ENCODE data around the gene ABCA3. TPM values are rescaled to one million over a fixed set of nuclear protein-coding genes. Genes with fewer than 3 reads are reported as not detected.

The ABCA3 gene
- total RNA-seq, 2 experiments from 2014 or later, result 2.9 to 3.6 TPM

DNA sequence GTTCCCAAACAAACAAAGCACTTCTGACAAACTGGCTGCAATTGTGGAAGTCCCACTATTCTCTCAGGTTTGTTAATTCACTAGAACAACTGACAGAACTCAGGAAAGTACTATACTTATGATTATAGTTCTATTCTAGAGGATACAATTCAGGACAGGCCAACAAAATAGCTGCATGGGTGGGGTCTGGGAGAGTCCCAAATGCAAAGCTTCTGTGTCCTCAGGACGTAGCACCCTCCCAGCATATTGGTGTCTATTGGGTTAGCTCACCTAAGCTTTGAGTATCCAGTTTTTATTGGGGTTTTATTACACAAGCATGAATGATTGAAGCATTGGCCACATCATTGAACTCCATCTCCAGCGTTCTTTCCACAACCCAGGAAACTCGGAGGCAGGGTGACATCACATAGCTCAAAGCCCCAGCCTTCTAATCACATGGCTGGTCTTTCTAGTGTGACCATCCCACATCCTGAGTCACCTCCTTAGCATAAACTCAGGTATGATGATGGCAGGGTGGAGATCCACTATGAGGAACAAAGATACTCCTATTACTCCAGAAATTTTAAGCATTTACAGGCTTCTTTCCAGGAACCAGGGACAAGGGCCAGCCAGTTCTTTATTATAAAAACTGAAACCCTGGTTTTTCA, 44.8 kb upstream of the ABCA3 start:
- intact Hi-C loops (cut with micrococcal nuclease), result no loop called here
- CTCF ChIA-PET, result interaction anchor here (1.7 kb wide), 1 partner anchor 45 kb away, joined by 4 read pairs; the partner anchor contains the start of gene ABCA3
- DNase-seq, result no peak

DNA sequence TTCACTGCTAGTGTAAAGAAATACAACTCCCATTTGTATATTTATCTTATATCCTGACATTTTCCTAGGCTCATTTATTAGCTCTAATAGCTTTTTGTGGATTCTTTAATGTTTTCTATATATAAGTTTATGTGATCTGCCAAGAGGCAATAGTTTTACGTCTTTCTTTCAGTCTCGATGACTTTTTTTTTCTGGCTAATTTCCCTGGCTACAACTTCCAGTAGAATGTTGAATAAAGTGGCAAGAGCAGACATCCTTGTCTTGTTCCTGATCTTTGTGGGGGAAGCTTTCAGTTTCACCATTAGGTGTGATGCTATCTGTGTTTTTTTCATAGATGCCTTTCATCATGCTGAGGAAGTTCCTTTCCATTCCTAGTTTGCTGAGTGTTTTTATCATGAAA, 43.9 kb upstream of the ABCA3 start:
- CTCF ChIA-PET, result interaction anchor here (1.7 kb wide), 1 partner anchor 44 kb away, joined by 4 read pairs; the partner anchor contains the start of gene ABCA3
- intact Hi-C loops (cut with micrococcal nuclease), result no loop called here
- TF ChIP-seq, protein P1, sequence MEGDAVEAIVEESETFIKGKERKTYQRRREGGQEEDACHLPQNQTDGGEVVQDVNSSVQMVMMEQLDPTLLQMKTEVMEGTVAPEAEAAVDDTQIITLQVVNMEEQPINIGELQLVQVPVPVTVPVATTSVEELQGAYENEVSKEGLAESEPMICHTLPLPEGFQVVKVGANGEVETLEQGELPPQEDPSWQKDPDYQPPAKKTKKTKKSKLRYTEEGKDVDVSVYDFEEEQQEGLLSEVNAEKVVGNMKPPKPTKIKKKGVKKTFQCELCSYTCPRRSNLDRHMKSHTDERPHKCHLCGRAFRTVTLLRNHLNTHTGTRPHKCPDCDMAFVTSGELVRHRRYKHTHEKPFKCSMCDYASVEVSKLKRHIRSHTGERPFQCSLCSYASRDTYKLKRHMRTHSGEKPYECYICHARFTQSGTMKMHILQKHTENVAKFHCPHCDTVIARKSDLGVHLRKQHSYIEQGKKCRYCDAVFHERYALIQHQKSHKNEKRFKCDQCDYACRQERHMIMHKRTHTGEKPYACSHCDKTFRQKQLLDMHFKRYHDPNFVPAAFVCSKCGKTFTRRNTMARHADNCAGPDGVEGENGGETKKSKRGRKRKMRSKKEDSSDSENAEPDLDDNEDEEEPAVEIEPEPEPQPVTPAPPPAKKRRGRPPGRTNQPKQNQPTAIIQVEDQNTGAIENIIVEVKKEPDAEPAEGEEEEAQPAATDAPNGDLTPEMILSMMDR (IDR thresholded peaks at IDR 0.05), result no peak
- H3K36me3 Mint-ChIP-seq (ENCODE audit: low read depth), result no peaks in the 10 kb centered on the region
- H3K4me1 Mint-ChIP-seq (ENCODE audit: low read depth), result no peaks in the 10 kb centered on the region
- no peak overlapping the region for H3K27ac Mint-ChIP-seq
- POLR2A ChIA-PET, result no interaction called here
- peaks cover 8% of the 10 kb centered on the region for H3K9me3 Mint-ChIP-seq
- no peak for ATAC-seq
- no peak overlapping the region for H3K4me3 Mint-ChIP-seq
- DNase-seq, result no peak
- peaks cover 3% of the 10 kb centered on the region for H3K27me3 Mint-ChIP-seq

More for the DNA sequence above, 44.8 kb upstream of the ABCA3 start:
- no peak overlapping the region for H3K4me3 Mint-ChIP-seq
- no peak for ATAC-seq
- POLR2A ChIA-PET, result no interaction called here
- H3K27me3 Mint-ChIP-seq, result peaks cover 3% of the 10 kb centered on the region
- TF ChIP-seq, protein P1 (IDR thresholded peaks at IDR 0.05), result no peak
- H3K9me3 Mint-ChIP-seq, result peaks cover 8% of the 10 kb centered on the region
- H3K27ac Mint-ChIP-seq, result no peak overlapping the region
- H3K36me3 Mint-ChIP-seq (ENCODE audit: low read depth), result no peaks in the 10 kb centered on the region
- H3K4me1 Mint-ChIP-seq (ENCODE audit: low read depth), result no peaks in the 10 kb centered on the region

DNA sequence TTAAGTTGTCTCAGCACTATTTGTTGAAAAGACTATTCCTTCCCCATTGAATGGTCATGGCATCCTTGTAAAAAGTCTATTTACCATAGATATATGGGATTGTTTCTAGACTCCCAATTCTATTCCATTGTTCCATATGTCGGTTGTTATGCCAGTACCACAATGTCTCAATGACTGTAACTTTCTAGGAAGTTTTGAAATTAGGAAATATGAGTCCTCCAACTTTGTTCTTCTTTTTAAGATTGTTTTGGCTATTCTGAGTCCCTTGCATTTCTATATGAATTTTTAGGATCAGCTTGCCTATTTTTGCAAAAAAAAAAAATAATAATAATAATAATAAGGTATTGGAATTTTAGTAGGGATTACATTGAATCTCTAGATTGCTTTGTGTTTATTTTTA, 43.0 kb upstream of the ABCA3 start:
- CTCF ChIA-PET, result no interaction called here
- ATAC-seq (no peak), DNase-seq (no peak)
- peaks cover 1% of the 10 kb centered on the region for H3K9me3 Mint-ChIP-seq
- POLR2A ChIA-PET, result no interaction called here
- H3K36me3 Mint-ChIP-seq (ENCODE audit: low read depth), result no peaks in the 10 kb centered on the region
- TF ChIP-seq, protein P1 (IDR thresholded peaks at IDR 0.05), result no peak
- no peak overlapping the region for H3K4me3 Mint-ChIP-seq
- H3K4me1 Mint-ChIP-seq (ENCODE audit: low read depth), result no peaks in the 10 kb centered on the region
- H3K27ac Mint-ChIP-seq, result no peak overlapping the region
- intact Hi-C loops (cut with micrococcal nuclease), result no loop called here
- H3K27me3 Mint-ChIP-seq, result peaks cover 3% of the 10 kb centered on the region

DNA sequence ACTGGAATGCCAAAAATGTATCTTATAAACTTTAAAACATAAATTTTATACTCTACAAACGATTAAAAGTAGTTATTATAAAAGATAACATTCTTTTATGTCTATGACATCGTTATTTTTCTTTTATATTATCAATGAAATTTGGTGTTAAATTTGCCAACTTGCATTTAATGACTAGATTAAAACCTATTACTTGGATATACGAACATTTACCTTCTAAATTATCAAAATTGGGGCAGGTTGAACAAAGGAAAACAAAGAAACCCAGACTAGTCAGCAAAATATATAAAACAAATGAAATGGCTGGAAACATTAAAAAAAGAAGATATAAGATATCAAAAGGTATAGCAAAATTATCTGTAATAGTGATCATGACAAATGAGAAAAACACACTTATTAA, 34.1 kb upstream of the ABCA3 start:
- ATAC-seq (no peak), DNase-seq (no peak)
- Mint-ChIP-seq H3K4me1 (ENCODE audit: low read depth) (no peaks in the 10 kb centered on the region), H3K4me3 (no peak overlapping the region), H3K27ac (no peak overlapping the region), H3K9me3 (no peaks in the 10 kb centered on the region), H3K36me3 (ENCODE audit: low read depth) (no peaks in the 10 kb centered on the region), H3K27me3 (peaks cover 11% of the 10 kb centered on the region)
- CTCF ChIA-PET, result no interaction called here
- POLR2A ChIA-PET, result no interaction called here
- TF ChIP-seq, protein P1 (IDR thresholded peaks at IDR 0.05), result no peak
- intact Hi-C loops (cut with micrococcal nuclease), result no loop called here

DNA sequence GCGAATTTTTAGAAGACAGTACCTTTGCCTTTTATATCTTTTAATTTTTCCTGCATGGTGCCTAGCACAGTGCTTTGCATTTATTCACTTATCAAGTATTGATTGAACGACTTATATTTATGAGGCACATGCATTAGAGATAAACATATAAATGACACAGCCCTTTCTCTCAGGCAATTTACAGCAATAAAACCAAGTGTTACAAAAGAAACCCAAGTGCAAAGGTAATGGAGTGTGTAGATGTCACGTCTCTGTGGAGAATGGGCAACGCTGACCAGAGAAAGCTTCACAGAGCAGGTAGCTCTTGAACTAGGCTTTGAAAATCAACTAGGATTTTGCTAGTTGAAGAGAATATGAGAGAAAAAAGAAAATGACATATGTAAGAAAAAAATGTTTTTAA, 32.6 kb upstream of the ABCA3 start:
- H3K36me3 Mint-ChIP-seq (ENCODE audit: low read depth), result no peaks in the 10 kb centered on the region
- TF ChIP-seq, protein P1 (IDR thresholded peaks at IDR 0.05), result no peak
- intact Hi-C loops (cut with micrococcal nuclease), result no loop called here
- H3K27ac Mint-ChIP-seq, result no peak overlapping the region
- ATAC-seq (no peak), DNase-seq (no peak)
- ChIA-PET POLR2A (no interaction called here), CTCF (interaction anchor here (1.3 kb wide), 1 partner anchor 14 kb away, joined by 3 read pairs; no protein-coding TSS in a partner anchor)
- no peaks in the 10 kb centered on the region for H3K9me3 Mint-ChIP-seq
- peaks cover 11% of the 10 kb centered on the region for H3K27me3 Mint-ChIP-seq
- H3K4me1 Mint-ChIP-seq (ENCODE audit: low read depth), result no peaks in the 10 kb centered on the region
- H3K4me3 Mint-ChIP-seq, result no peak overlapping the region
